SK-N-SH (cell line): Measurements from ENCODE around the gene KIF1A.

Experiments
- EP300 ChIP-seq, 2 experiments: IDR thresholded peaks; 2 replicates each; pipeline versions ENCODE4 v1.4.0 to v1.6.1; 2012; ENCODE audit warnings: borderline replicate concordance in 1 of 2, low read depth in 1 of 2, low read length in 1 of 2
- TF ChIP-seq, protein P1 (sequence below): fragments of 200-600 bp; sonication (generic); IDR thresholded peaks from 2 replicates; pipeline ENCODE4 v1.6.1; 2017; ENCODE audit warnings: antibody characterized with exemption, mild to moderate bottlenecking, moderate library complexity
- TF ChIP-seq, protein P2 (sequence below): IDR thresholded peaks from 2 replicates; pipeline ENCODE4 v1.4.0; 2012; ENCODE audit warnings: low read depth, borderline replicate concordance
- TF ChIP-seq, protein P3 (sequence below): IDR thresholded peaks from 2 replicates; pipeline ENCODE4 v1.6.1; 2012; ENCODE audit warnings: mild to moderate bottlenecking, low read depth, low read length, moderate library complexity

DNA sequence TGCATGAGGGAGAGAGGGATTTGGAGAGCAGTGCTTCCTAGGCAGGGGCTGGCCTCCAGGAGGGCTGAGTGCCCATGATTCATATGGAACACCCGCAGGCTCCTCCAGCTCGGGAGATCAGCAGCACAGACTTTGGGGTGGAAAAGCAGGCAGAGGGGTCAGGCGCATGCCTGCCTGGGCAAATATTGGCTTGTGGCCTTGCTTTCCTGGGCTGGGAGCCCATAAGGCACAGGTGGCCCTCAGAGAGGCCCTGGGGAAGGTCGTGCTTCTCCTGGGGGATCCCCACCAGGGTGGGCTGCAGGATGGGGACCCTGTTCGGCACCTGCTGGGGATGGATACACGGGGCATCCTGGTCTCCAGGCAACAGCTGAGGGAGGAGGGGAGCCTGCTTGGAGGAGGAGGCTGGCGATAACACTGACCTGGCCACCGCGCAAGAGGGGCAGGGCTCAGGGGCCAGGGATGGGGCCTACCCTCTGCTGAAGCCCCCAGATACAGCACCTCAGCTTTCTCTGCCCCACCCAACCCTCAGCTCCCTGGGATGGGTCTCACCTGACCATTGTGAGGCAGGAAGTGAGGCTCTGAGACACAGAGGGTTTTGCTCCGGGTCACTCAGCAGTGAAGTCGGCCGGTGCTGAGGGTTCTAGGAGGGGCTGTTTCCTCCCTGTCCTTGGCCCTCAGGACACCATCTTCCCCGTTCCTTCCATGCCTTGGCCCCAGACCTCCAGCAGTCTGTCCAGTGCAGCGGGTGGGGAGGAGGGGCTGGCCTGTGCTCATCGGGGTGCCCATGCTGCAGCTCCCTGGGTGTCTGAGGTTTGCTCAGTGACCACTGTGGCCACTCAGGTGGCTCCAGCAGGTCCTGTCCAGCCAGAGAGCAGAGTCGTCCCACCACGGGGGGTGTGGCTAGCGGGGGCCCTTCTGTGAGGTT is 116.3 kb downstream of the KIF1A start:
- TF ChIP-seq, protein P1, sequence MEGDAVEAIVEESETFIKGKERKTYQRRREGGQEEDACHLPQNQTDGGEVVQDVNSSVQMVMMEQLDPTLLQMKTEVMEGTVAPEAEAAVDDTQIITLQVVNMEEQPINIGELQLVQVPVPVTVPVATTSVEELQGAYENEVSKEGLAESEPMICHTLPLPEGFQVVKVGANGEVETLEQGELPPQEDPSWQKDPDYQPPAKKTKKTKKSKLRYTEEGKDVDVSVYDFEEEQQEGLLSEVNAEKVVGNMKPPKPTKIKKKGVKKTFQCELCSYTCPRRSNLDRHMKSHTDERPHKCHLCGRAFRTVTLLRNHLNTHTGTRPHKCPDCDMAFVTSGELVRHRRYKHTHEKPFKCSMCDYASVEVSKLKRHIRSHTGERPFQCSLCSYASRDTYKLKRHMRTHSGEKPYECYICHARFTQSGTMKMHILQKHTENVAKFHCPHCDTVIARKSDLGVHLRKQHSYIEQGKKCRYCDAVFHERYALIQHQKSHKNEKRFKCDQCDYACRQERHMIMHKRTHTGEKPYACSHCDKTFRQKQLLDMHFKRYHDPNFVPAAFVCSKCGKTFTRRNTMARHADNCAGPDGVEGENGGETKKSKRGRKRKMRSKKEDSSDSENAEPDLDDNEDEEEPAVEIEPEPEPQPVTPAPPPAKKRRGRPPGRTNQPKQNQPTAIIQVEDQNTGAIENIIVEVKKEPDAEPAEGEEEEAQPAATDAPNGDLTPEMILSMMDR, result no peak
- TF ChIP-seq, protein P2, sequence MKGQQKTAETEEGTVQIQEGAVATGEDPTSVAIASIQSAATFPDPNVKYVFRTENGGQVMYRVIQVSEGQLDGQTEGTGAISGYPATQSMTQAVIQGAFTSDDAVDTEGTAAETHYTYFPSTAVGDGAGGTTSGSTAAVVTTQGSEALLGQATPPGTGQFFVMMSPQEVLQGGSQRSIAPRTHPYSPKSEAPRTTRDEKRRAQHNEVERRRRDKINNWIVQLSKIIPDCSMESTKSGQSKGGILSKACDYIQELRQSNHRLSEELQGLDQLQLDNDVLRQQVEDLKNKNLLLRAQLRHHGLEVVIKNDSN, result no peak
- TF ChIP-seq, protein P3, sequence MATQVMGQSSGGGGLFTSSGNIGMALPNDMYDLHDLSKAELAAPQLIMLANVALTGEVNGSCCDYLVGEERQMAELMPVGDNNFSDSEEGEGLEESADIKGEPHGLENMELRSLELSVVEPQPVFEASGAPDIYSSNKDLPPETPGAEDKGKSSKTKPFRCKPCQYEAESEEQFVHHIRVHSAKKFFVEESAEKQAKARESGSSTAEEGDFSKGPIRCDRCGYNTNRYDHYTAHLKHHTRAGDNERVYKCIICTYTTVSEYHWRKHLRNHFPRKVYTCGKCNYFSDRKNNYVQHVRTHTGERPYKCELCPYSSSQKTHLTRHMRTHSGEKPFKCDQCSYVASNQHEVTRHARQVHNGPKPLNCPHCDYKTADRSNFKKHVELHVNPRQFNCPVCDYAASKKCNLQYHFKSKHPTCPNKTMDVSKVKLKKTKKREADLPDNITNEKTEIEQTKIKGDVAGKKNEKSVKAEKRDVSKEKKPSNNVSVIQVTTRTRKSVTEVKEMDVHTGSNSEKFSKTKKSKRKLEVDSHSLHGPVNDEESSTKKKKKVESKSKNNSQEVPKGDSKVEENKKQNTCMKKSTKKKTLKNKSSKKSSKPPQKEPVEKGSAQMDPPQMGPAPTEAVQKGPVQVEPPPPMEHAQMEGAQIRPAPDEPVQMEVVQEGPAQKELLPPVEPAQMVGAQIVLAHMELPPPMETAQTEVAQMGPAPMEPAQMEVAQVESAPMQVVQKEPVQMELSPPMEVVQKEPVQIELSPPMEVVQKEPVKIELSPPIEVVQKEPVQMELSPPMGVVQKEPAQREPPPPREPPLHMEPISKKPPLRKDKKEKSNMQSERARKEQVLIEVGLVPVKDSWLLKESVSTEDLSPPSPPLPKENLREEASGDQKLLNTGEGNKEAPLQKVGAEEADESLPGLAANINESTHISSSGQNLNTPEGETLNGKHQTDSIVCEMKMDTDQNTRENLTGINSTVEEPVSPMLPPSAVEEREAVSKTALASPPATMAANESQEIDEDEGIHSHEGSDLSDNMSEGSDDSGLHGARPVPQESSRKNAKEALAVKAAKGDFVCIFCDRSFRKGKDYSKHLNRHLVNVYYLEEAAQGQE, result no peak
- no peak for TF ChIP-seq EP300 (IDR thresholded peaks at IDR 0.05; ENCODE audit: borderline replicate concordance in 1 of 2, low read depth in 1 of 2, low read length in 1 of 2)
